HepG2 (cell line): ENCODE results near the gene USP10. TPM values are rescaled to one million over a fixed set of nuclear protein-coding genes. Genes with fewer than 3 reads are reported as not detected.

Source experiments
- ETV5 ChIP-seq: IDR thresholded peaks from 2 replicates; pipeline ENCODE4 v1.6.1; 2018; ENCODE audit warnings: missing biosample characterization, missing genetic modification reagents, inconsistent platforms, borderline replicate concordance
- KDM2A ChIP-seq: sonication (generic); formaldehyde crosslinking; IDR thresholded peaks from 2 replicates; pipeline ENCODE4 v1.4.0; 2020; ENCODE audit warnings: low read depth, missing genetic modification reagents, borderline replicate concordance
- KLF16 ChIP-seq, 2 experiments: sonication (generic) in 1 of 2; formaldehyde crosslinking in 1 of 2; IDR thresholded peaks; 2 replicates each; pipeline versions ENCODE4 v1.6.1 to v1.8.0; 2016 to 2023; ENCODE audit warnings: missing genetic modification reagents in 2 of 2, missing compliant biosample characterization in 1 of 2
- NFYC ChIP-seq: IDR thresholded peaks from 2 replicates; pipeline ENCODE4 v1.6.1; 2016; ENCODE audit warnings: missing genetic modification reagents, missing compliant biosample characterization
- RBM22 ChIP-seq: fragments of 200-400 bp; formaldehyde crosslinking; optimal IDR thresholded peaks from 2 replicates; pipeline ENCODE3; 2017; ENCODE audit warnings: mild to moderate bottlenecking, low read length, moderate library complexity
- RORA ChIP-seq: sonication (generic); formaldehyde crosslinking; IDR thresholded peaks from 2 replicates; pipeline ENCODE4 v1.5.0; 2020; ENCODE audit warnings: mild to moderate bottlenecking, missing genetic modification reagents, moderate library complexity
- TBX3 ChIP-seq: fragments of 450-650 bp; IDR thresholded peaks from 2 replicates; pipeline ENCODE4 v1.6.1; 2017; ENCODE audit warnings: antibody characterized with exemption, mild to moderate bottlenecking, inconsistent platforms, borderline replicate concordance
- ZC3H13 ChIP-seq: sonication (generic); formaldehyde crosslinking; IDR thresholded peaks from 2 replicates; pipeline ENCODE4 v1.8.1; 2023; ENCODE audit warnings: mild to moderate bottlenecking, missing genetic modification reagents, moderate library complexity
- ZMYM3 ChIP-seq: sonication (generic); formaldehyde crosslinking; IDR thresholded peaks from 2 replicates; pipeline ENCODE4 v1.5.1; 2020; ENCODE audit warnings: mild to moderate bottlenecking, missing genetic modification reagents
- ZNF205 ChIP-seq: IDR thresholded peaks from 2 replicates; pipeline ENCODE4 v1.6.1; 2018; ENCODE audit warnings: missing biosample characterization, missing genetic modification reagents
- ZNF33B ChIP-seq: sonication (generic); formaldehyde crosslinking; IDR thresholded peaks from 2 replicates; pipeline ENCODE4 v1.5.1; 2020; ENCODE audit warnings: mild to moderate bottlenecking, missing genetic modification reagents
- ZNF432 ChIP-seq: sonication (generic); formaldehyde crosslinking; IDR thresholded peaks from 2 replicates; pipeline ENCODE4 v1.5.0; 2020; ENCODE audit warnings: missing genetic modification reagents, mild to moderate bottlenecking, borderline replicate concordance
- ZNF44 ChIP-seq: sonication (generic); formaldehyde crosslinking; IDR thresholded peaks from 2 replicates; pipeline ENCODE4 v1.5.1; 2020; ENCODE audit warnings: mild to moderate bottlenecking, missing genetic modification reagents
- ZNF660 ChIP-seq: sonication (generic); formaldehyde crosslinking; IDR thresholded peaks from 2 replicates; pipeline ENCODE4 v1.5.1; 2020; ENCODE audit warnings: mild to moderate bottlenecking, low read depth, missing genetic modification reagents, borderline replicate concordance
- polyA plus RNA-seq, 8 experiments: library from polyadenylated mRNA; depleted of rRNA in 3 of 8; stranded (reverse) in 7 of 8; unstranded in 1 of 8; fragments of >200 nt; fragmentation: Illumina TruSeq in 4 of 8; extraction: Trizol in 4 of 8; gene quantifications; 2 replicates each; pipeline versions ENCODE4 v1.2.1 to v1.2.3, GENCODE V29; 2011 to 2016; ENCODE audit warnings: low read depth in 4 of 8, missing spikeins in 1 of 8, mixed read lengths in 1 of 8; ENCODE audit not compliant: insufficient read depth in 1 of 8
- total RNA-seq, 5 experiments: library from RNA; depleted of rRNA; stranded (reverse); fragments of >200 nt; fragmentation: Illumina TruSeq; extraction: Trizol; gene quantifications; 2 replicates each; pipeline ENCODE4 v1.2.3, GENCODE V29; 2016; ENCODE audit warnings: low read depth in 1 of 5
- TF ChIP-seq, protein P1 (sequence below): sonication (generic); formaldehyde crosslinking; IDR thresholded peaks from 2 replicates; pipeline ENCODE4 v1.8.1; 2023; ENCODE audit warnings: missing genetic modification reagents, inconsistent platforms, borderline replicate concordance
- TF ChIP-seq, protein P2 (sequence below): sonication (generic); formaldehyde crosslinking; IDR thresholded peaks from 2 replicates; pipeline ENCODE4 v1.4.0; 2020; ENCODE audit warnings: missing genetic modification reagents, borderline replicate concordance
- TF ChIP-seq, protein P3 (sequence below): sonication (generic); formaldehyde crosslinking; IDR thresholded peaks from 2 replicates; pipeline ENCODE4 v1.5.0; 2020; ENCODE audit warnings: mild to moderate bottlenecking, missing genetic modification reagents, borderline replicate concordance

USP10 gene
- total and polyA plus RNA-seq, 2 of the 13 experiments (the other 11 are each of a cell fraction or from before 2014, with no cell fraction given), result 79.1 to 122 TPM

DNA sequence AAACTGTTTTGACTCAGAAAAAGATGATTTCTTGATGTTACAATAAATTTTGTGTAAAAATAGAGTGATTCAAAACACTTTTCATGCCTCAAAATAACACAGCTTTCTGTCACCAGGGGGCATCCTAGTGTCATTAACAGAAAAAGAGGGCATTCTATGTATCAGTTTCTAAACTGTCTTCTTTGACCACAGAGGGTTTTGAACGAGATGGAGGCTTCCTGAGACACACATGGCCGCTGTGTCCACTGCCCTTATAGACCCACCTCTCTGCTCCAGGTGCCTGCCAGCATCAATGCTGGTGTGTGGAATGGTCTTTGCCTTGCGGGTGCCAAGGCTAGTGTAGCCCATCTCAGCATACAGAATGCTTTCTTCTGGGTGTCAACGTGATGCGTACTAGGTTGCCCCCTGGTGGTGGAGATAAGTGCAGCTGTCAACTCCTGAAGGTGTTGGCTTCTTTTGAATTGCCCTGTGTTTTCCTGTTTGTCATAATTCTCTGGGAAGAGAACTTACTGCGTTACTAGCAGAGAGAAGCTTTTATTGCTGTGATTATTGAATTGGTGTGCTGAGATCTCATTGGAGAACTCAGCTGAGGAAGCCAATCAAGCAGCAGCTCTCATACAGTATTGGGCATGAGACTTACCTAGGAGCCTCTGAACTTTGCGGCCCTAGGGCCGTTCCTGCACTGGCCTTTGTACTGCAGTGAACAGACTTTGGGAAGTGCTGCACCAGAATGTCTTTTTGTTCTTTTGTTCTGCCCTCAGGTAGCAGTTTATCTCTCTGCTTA lies 38.6 kb downstream of the USP10 start (continued):
- TF ChIP-seq, protein P1, sequence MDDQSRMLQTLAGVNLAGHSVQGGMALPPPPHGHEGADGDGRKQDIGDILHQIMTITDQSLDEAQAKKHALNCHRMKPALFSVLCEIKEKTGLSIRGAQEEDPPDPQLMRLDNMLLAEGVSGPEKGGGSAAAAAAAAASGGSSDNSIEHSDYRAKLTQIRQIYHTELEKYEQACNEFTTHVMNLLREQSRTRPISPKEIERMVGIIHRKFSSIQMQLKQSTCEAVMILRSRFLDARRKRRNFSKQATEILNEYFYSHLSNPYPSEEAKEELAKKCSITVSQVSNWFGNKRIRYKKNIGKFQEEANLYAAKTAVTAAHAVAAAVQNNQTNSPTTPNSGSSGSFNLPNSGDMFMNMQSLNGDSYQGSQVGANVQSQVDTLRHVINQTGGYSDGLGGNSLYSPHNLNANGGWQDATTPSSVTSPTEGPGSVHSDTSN, result no peak
- TF ChIP-seq, protein P2, sequence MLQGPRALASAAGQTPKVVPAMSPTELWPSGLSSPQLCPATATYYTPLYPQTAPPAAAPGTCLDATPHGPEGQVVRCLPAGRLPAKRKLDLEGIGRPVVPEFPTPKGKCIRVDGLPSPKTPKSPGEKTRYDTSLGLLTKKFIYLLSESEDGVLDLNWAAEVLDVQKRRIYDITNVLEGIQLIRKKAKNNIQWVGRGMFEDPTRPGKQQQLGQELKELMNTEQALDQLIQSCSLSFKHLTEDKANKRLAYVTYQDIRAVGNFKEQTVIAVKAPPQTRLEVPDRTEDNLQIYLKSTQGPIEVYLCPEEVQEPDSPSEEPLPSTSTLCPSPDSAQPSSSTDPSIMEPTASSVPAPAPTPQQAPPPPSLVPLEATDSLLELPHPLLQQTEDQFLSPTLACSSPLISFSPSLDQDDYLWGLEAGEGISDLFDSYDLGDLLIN (CRISPR knock-in tag), result no peak
- TF ChIP-seq KLF16 (CRISPR knock-in tag; IDR thresholded peaks at IDR 0.05), result 0 out of 4 replicates have a peak, but pooled peaks of 1 of the 2 experiments have one; percentile 31
- TF ChIP-seq TBX3, result peak; percentile 31; the same call in 1 of the 2 replicates
- peak; percentile 87 for TF ChIP-seq RBM22
- TF ChIP-seq ZNF660 (CRISPR knock-in tag), result no peak
- peak; percentile 34 for TF ChIP-seq KDM2A (CRISPR knock-in tag)
- TF ChIP-seq, protein P3, sequence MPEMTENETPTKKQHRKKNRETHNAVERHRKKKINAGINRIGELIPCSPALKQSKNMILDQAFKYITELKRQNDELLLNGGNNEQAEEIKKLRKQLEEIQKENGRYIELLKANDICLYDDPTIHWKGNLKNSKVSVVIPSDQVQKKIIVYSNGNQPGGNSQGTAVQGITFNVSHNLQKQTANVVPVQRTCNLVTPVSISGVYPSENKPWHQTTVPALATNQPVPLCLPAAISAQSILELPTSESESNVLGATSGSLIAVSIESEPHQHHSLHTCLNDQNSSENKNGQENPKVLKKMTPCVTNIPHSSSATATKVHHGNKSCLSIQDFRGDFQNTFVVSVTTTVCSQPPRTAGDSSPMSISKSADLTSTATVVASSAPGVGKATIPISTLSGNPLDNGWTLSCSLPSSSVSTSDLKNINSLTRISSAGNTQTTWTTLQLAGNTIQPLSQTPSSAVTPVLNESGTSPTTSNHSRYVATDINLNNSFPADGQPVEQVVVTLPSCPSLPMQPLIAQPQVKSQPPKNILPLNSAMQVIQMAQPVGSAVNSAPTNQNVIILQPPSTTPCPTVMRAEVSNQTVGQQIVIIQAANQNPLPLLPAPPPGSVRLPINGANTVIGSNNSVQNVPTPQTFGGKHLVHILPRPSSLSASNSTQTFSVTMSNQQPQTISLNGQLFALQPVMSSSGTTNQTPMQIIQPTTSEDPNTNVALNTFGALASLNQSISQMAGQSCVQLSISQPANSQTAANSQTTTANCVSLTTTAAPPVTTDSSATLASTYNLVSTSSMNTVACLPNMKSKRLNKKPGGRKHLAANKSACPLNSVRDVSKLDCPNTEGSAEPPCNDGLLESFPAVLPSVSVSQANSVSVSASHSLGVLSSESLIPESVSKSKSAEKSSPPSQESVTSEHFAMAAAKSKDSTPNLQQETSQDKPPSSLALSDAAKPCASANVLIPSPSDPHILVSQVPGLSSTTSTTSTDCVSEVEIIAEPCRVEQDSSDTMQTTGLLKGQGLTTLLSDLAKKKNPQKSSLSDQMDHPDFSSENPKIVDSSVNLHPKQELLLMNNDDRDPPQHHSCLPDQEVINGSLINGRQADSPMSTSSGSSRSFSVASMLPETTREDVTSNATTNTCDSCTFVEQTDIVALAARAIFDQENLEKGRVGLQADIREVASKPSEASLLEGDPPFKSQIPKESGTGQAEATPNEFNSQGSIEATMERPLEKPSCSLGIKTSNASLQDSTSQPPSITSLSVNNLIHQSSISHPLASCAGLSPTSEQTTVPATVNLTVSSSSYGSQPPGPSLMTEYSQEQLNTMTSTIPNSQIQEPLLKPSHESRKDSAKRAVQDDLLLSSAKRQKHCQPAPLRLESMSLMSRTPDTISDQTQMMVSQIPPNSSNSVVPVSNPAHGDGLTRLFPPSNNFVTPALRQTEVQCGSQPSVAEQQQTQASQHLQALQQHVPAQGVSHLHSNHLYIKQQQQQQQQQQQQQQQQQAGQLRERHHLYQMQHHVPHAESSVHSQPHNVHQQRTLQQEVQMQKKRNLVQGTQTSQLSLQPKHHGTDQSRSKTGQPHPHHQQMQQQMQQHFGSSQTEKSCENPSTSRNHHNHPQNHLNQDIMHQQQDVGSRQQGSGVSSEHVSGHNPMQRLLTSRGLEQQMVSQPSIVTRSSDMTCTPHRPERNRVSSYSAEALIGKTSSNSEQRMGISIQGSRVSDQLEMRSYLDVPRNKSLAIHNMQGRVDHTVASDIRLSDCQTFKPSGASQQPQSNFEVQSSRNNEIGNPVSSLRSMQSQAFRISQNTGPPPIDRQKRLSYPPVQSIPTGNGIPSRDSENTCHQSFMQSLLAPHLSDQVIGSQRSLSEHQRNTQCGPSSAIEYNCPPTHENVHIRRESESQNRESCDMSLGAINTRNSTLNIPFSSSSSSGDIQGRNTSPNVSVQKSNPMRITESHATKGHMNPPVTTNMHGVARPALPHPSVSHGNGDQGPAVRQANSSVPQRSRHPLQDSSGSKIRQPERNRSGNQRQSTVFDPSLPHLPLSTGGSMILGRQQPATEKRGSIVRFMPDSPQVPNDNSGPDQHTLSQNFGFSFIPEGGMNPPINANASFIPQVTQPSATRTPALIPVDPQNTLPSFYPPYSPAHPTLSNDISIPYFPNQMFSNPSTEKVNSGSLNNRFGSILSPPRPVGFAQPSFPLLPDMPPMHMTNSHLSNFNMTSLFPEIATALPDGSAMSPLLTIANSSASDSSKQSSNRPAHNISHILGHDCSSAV, result no peak
- TF ChIP-seq NFYC (CRISPR knock-in tag), result peak; percentile 10; the same call in 1 of the 2 replicates
- TF ChIP-seq RORA (CRISPR knock-in tag), result no peak
- TF ChIP-seq ETV5, result peak; percentile 22; the same call in 1 of the 2 replicates
- TF ChIP-seq ZNF33B (CRISPR knock-in tag), result no peak
- peak; percentile 52; the same call in 1 of the 2 replicates for TF ChIP-seq ZMYM3 (CRISPR knock-in tag)
- no peak for TF ChIP-seq ZNF44
- no peak for TF ChIP-seq ZC3H13 (CRISPR knock-in tag)
- 0 out of 2 replicates have a peak, but pooled peaks have one; percentile 39 for TF ChIP-seq ZNF205 (CRISPR knock-in tag)
- no peak for TF ChIP-seq ZNF432 (CRISPR knock-in tag)
